ENCODE measurements around the gene VWA3B.

The VWA3B gene

GRCh38 chr2:98346311-98347236 lies 259.6 kb downstream of the VWA3B start, which contains the start of gene CNGA3:
Gene CNGA3 (plus strand): TSS chr2:98346456. CDS start chr2:98369976, 23,520 bp downstream.
- ATAC-seq = no peak

DNA sequence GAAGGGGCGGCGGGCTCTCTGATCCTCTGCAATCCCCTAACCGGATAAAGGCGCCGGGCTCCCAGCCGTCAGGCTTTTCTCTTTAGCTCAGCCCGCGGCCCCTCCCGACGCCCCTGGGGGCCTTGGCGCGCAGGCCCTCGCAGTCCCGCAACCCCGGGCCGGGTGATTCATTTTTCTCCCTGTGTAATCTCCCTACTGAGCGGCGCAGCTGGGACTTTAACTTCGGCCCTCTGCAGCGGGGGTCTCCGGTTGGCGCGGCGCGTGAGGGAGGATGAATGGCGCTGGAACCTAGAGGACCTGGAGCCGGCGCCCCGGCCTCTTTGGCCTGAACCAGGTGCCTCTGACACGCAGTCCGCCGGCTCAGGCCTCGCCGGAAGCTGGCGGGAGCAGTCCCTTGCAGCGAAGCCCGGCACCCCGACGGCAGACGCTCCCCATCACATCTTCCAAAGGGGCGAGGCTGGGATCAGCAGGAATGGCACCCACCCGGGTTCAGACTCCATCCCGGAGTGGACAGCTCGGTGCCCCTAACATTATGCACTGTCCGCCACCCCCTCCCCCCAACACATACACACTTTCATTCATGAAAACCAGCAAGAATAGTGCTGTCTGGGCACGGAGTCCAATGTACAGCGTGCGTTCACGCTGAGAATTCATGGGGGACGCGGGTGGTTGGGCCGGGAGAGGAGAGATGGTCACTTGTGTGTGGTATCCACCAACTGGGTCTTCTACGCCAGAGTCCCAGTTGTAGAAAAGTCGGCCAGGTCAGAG lies 260.5 kb downstream of the VWA3B start:
- no peak for ATAC-seq

GRCh38 chr2:98348066-98348561 lies 261.1 kb downstream of the VWA3B start:
- ATAC-seq = no peak

- ATAC-seq = no peak
Observed at GRCh38 chr2:98350411-98350810, 263.4 kb downstream of the VWA3B start.

DNA sequence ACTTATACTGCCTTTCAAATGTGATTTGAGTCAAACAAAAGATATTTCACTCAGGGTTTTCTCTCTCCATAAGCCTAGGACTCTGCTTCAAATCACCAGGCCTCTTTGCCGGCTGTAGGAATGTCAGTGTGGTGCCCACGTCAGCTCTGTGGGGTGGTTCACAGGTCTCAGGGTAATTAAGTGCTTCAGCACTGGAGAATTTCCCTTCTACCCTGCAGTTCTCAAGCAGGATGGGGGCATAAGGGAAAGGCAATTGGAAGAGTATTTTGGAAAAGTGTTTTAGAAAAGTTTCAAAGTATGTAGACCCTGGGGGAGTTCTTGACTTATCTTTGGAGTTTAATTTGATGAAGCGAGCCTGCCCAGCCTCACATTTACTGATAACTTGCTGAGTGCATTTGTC lies 268.9 kb downstream of the VWA3B start:
- no peak for ATAC-seq

- ATAC-seq = no peak
Observed at GRCh38 chr2:98356729-98357128, 269.8 kb downstream of the VWA3B start.

- no peak for ATAC-seq
Observed at GRCh38 chr2:98357849-98358248, 270.9 kb downstream of the VWA3B start.

GRCh38 chr2:98359986-98360385 lies 273.0 kb downstream of the VWA3B start:
- ATAC-seq = no peak

All from activated CD4-positive, CD25-positive, alpha-beta regulatory T cell treated with anti-CD3 and anti-CD28 coated beads, Interleukin-2, amount 50 U/mL, for 24 hours (primary cell).